NCI-H187 treated with DMSO at 0.1 percent for 48 hours (cell line): Measurements from ENCODE around the gene PLCB4.
A peak's percentile ranks its signal among the peaks of the same experiment; 100 is the strongest.

Experiments
- DNase-seq: peaks from one replicate; lab custom pipeline; 2025; lab: John Stamatoyannopoulos, UW

PLCB4 gene

DNA sequence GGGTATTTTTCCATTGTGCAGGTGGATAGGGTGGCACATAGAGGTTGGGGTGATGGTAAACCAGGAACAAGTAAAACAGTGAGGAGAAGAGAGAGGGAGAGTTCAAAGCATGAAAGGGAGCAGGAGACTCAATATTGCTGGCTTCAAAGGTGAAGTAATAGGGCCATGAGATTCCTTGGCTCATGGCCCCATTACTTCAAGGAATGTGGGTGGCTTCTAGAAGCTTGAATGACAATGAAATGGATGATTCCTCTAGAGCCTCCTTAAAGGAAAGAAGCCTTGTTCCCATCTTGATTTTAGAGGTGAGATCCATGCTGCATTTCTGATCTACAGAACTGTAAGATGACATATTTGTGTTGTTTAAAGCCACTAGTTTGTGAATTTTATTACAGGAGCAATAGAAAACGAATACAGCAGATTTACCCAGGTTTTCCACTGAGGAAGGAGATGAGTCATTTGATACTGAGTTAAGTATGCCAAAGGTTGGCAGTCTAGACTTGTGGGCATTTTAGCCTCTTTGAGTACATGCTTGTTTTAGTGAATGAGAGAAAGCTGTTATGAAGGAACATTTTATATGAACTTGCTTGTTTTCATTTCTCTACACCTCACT lies 110.4 kb downstream of the PLCB4 start:
- no peak for DNase-seq

- DNase-seq: no peak
These were observed 111.0 kb downstream of the PLCB4 start for GRCh38 chr20:9179867-9180266.

DNA sequence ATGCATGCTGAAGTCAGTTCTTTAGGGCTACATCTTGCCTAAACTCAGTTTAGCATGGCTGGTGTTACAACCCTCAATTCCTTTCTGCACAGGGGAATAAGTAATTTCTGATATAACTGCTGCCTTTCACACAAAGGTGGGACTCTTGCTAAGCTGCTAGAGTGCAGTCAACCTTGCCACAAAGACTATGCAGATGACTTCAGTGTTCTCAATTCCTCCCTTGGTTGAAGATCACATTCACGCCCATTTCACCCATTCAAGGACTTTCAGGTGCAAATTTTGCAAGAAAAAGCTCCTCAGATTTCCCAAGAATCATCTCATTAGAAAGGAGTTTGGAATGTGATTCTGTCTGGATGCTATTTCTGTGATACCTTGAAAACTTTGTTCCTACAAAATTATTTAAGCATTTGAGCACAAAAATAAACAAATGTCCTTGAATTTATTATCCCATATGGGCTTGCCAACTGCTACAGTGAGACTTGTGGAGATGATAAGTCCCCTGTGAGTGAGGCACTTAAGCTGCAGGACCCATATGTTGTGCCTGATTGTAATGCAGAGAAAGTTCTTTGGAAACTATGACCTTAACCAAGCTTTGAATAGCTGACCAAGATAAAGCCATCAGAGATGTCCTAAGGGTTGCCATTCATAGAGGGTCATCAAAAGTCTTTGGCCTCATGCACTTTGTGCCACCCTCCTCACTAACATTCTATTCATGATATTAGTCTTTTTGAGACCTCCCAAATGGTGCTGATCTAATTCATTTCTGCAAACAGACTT lies 111.8 kb downstream of the PLCB4 start:
- DNase-seq: no peak

DNA sequence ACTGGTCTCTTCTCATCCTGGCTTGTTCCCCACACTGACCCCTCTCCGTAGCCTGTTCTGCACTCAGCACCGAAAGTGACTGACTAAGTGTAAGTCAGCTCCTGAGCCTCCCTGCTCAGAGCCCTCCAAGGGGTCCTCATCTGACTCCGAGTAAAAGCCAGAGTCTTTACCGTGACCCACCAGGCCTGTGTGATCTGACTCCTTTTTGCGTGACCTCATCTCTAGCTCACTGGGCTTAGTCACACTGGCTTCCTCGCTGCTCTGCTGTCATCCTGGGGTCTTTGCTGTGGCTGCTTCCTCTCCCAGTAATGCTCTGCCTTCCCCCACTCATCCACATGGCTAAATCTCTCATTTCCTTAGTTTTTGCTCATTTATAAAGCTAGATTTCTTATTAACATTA lies 116.6 kb downstream of the PLCB4 start:
- DNase-seq: no peak

DNA sequence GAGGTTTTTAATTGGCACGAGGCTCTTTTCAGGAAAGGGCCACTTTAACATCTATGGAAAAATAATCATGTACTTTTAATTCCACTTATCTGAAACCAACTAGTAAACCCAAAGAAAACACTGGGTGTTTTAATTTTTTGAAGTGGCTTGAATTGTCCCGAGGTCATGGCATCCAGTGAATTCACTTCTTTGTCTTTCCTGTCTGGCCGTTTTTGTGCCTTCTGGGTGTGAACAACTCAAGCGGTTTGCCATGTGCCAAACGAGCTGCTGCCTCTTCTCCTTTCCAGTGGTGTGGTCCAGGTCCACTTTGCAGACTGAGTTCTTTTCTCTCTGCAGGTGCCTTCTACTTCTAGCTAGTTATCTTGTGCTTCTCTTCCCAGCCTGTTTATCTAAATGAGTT lies 117.5 kb downstream of the PLCB4 start:
- DNase-seq: no peak

GRCh38 chr20:9195031-9195430 lies 126.1 kb downstream of the PLCB4 start:
- no peak for DNase-seq

GRCh38 chr20:9196110-9196509 lies 127.2 kb downstream of the PLCB4 start:
- no peak for DNase-seq

GRCh38 chr20:9198460-9198859 lies 129.6 kb downstream of the PLCB4 start:
- no peak for DNase-seq

DNA sequence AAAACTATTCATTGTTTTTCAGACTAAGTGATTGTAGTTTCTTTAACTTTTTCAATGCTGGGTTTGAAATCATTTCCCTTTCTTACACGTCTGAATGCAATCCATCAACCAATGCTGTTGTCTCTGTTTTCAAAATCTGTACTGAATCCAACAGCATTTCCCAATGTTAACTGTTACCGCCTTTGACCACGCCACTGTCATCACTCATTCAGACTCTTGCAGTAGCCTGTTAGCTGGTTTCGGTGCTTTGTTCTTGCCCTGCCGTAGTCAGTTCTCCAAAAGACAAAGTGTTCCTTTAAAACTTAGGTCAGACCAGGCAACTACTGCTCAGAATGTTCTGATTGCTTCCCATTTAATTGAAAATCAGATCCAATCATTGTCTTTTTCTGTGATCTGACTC lies 131.3 kb downstream of the PLCB4 start:
- no peak for DNase-seq

DNA sequence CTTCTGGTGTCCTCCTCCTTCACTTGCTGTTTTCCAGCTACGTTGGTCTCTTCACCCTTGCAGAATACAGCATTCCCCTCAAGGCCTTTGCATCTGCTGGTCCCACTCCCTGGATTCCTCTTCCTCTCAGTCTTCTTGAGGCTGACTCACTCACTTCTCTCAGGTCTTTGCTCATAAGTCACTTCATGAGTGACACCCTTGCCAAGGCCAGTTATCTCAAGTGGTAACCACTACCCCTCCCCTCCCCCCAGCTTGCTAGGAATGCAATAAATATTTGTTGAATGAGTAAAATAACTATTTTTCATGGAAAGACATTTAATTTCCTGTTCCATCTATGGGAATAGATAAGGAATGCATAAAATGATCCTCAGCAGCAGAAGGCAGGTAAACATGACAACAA lies 131.7 kb downstream of the PLCB4 start:
- DNase-seq: no peak

DNA sequence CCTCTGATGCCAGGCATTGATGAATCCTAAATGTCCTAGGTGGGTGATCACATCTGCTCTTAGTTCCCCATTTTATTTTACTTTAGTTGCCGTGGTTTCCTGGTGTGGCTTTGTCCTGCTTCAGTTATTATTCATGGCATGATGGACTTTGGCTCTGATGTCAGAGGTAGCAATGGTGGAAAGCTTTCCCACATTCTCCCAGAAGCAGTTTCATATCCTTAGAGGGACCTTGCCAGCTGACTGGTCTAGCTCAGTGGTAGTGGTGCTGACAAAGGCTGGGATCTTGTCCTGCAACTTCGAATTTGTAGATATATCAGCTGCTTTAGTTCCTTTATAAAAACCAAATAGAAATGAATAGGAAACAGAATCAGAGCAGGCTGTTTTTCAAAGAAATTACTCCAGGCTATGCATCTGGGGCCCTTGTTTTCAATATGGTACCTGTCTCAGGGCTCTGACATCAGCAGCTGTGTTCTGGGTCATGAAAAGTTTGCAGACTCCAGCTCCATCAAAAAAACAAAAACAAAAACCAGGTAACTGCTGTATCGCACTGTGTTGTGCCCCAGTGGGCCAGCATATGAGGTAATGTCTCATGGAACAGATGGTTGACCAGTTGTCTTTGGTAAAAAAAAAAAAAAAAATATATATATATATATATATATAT lies 133.7 kb downstream of the PLCB4 start:
- no peak for DNase-seq

DNA sequence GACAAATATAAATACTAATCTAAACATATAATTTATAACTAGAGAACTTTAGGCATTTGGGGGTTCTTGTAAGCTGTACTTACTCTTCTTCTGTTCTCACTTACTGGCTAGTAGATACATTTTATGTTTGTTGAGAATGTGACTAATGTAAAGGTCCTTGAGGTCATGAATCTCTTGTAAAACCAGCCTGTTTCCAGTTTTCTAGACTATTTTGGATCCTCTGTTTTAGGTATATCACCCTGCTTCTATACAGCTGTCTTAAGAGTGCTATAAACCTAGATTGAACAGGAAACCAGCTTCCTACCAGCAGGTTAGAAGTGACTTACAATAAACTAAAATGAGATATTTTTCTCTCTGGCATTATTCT lies 134.2 kb downstream of the PLCB4 start:
- DNase-seq: no peak

GRCh38 chr20:9204979-9205378 lies 136.1 kb downstream of the PLCB4 start:
- DNase-seq: no peak

DNA sequence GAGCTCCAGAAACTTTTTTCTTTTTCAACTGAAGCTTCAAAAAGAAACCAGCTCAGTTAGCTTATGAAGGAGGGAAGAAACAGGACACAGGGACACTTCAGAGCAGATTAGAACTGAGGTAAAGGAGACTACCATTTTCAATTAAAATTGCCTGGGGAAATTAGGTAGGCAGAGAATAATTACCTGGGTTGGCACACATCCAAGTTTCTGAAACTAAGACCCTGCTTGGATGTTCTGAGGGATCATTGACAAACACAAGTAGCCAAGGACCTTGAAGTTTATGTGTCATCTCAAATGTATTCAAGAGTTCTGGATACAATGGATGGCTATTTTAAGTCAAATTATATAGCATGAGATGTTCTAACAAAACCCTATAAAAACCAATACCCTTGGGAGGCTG lies 137.6 kb downstream of the PLCB4 start:
- no peak for DNase-seq

DNA sequence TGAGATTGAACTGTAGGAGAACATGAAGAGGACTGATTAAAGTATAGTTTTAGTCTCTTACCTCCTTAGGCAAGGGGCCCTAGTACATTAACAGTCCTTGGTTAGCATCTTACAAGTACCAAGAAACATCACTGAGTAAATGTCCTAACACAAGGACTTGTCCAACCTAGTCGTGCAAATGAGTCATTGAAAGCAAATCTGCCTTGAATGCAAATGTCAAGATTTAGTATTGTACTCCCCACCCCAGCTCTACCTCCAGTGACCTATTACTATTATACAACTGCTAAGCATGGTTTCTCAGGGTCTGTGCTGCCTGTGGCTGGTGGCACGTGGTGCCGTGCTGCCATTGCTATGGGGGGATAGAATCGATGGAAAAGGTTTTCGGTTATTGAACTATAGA lies 138.4 kb downstream of the PLCB4 start:
- no peak for DNase-seq

GRCh38 chr20:9210356-9210755 lies 141.5 kb downstream of the PLCB4 start:
- no peak for DNase-seq

GRCh38 chr20:9211016-9211760 lies 142.3 kb downstream of the PLCB4 start:
- no peak for DNase-seq

- DNase-seq: no peak
These were observed 143.8 kb downstream of the PLCB4 start for GRCh38 chr20:9212735-9213134.

GRCh38 chr20:9214685-9215084 lies 145.8 kb downstream of the PLCB4 start:
- DNase-seq: no peak

- no peak for DNase-seq
These were observed 146.7 kb downstream of the PLCB4 start for GRCh38 chr20:9215539-9215938.

DNA sequence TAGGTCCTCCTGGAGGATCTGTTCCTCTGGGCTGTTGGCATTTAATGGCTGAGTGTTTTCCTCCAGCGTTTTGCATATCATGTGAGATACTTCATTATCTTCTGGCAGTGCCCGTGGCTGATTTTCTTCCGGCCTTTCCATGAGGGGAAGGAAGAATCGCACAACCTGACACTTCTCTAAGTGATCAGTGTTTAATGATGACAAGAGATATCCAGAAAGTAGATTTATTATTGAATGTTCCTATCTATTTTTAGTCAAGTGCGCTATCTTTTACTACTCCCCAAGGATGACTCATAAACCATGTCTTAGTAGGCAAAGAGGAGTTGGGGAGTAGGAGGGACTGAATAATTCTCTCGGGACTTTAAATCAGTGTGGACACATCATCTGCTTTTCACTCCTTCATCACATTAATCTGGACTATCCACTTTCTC lies 149.7 kb downstream of the PLCB4 start:
- DNase-seq: peak; percentile 29

- DNase-seq: no peak
These were observed 152.1 kb downstream of the PLCB4 start for GRCh38 chr20:9220874-9221547.
